HepG2 (cell line): ENCODE measurements around the gene CNTFR. TPM values are rescaled to one million over a fixed set of nuclear protein-coding genes. Genes with fewer than 3 reads are reported as not detected.

Experiments used
- HNRNPL ChIP-seq: fragments of 200-400 bp; formaldehyde crosslinking; IDR thresholded peaks from 2 replicates; pipeline ENCODE4 v1.6.1; 2017; ENCODE audit warnings: mild to moderate bottlenecking, low read depth, low read length
- MXD4 ChIP-seq: IDR thresholded peaks from 2 replicates; pipeline ENCODE4 v1.6.1; 2016; ENCODE audit warnings: mild to moderate bottlenecking, missing biosample characterization, missing genetic modification reagents
- NCOR1 ChIP-seq: fragments of 200-600 bp; sonication (generic); IDR thresholded peaks from 2 replicates; pipeline ENCODE4 v1.7.0; 2017; ENCODE audit warnings: antibody characterized with exemption, low read length, borderline replicate concordance
- PBX3 ChIP-seq: sonication (generic); formaldehyde crosslinking; IDR thresholded peaks from 2 replicates; pipeline ENCODE4 v1.8.1; 2023; ENCODE audit warnings: missing genetic modification reagents, inconsistent platforms, borderline replicate concordance
- PLRG1 ChIP-seq: fragments of 450-650 bp; conservative IDR thresholded peaks from 2 replicates; pipeline ENCODE4 v1.6.1; 2016
- SNAPC2 ChIP-seq: sonication (generic); formaldehyde crosslinking; IDR thresholded peaks from 2 replicates; pipeline ENCODE4 v1.8.1; 2022; ENCODE audit warnings: mild to moderate bottlenecking, missing genetic modification reagents
- ZBTB40 ChIP-seq, 2 experiments: fragments of 450-650 bp in 1 of 2; sonication (generic) in 1 of 2; formaldehyde crosslinking in 1 of 2; IDR thresholded peaks; 2 replicates each; pipeline versions ENCODE4 v1.6.1 to v1.8.0; 2016 to 2022; ENCODE audit warnings: antibody characterized with exemption in 1 of 2, mild to moderate bottlenecking in 1 of 2, missing genetic modification reagents in 1 of 2
- polyA plus RNA-seq, 8 experiments: library from polyadenylated mRNA; depleted of rRNA in 3 of 8; stranded (reverse) in 7 of 8; unstranded in 1 of 8; fragments of >200 nt; fragmentation: Illumina TruSeq in 4 of 8; extraction: Trizol in 4 of 8; gene quantifications; 2 replicates each; pipeline versions ENCODE4 v1.2.1 to v1.2.3, GENCODE V29; 2011 to 2016; ENCODE audit warnings: low read depth in 4 of 8, missing spikeins in 1 of 8, mixed read lengths in 1 of 8; ENCODE audit not compliant: insufficient read depth in 1 of 8
- total RNA-seq, 5 experiments: library from RNA; depleted of rRNA; stranded (reverse); fragments of >200 nt; fragmentation: Illumina TruSeq; extraction: Trizol; gene quantifications; 2 replicates each; pipeline ENCODE4 v1.2.3, GENCODE V29; 2016; ENCODE audit warnings: low read depth in 1 of 5

Gene CNTFR
- total and polyA plus RNA-seq, 2 of the 13 experiments (the other 11 are each of a cell fraction or from before 2014, with no cell fraction given): not detected

- TF ChIP-seq ZBTB40 (IDR thresholded peaks at IDR 0.05): no peak
- TF ChIP-seq ZBTB40 (CRISPR knock-in tag; IDR thresholded peaks at IDR 0.05): no peak
- no peak for TF ChIP-seq NCOR1
- no peak for TF ChIP-seq PBX3 (CRISPR knock-in tag)
- no peak for TF ChIP-seq HNRNPL
- no peak for TF ChIP-seq PLRG1
- TF ChIP-seq MXD4: no peak
- TF ChIP-seq SNAPC2 (CRISPR knock-in tag): no peak
These were observed 33.5 kb downstream of the CNTFR start (continued) for GRCh38 chr9:34555936-34556525.
